ENCODE results near the gene DKK1.

The DKK1 gene

DNA sequence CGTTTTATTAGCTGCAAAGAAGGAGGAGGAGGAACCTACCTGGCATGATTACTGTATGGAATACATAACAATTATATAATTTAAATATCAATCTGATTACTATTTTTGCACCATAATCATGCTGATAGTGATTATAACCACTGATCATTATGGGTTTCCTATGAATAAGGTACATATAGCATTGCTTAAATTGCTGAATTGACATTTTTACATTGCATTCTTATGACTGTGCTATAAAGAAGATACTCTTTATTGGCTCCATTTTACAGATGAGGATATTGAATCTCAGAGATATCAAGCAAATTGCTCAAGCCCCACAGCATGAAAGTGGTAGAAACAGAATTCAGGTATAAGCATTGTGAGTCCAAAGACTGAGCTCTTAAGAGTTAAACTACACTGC is 23.1 kb downstream of the DKK1 start:
- no peaks in the 10 kb centered on the region for H3K27me3 ChIP-seq (ENCODE audit: control insufficient read depth, insufficient read depth, low read length)
- WGBS (ENCODE audit: insufficient coverage, insufficient read length) = no CpG with 5 or more reads among the region's 1 CpG
- H3K36me3 ChIP-seq (ENCODE audit: control insufficient read depth, insufficient read depth, low read length) = no peaks in the 10 kb centered on the region
- no peak overlapping the region for H3K27ac ChIP-seq (ENCODE audit: low read length)
- no peak overlapping the region for H3K4me3 ChIP-seq (ENCODE audit: low read length)
- no peak for DNase-seq (ENCODE audit: low read depth, low spot score)
- no peaks in the 10 kb centered on the region for H3K4me1 ChIP-seq (ENCODE audit: control insufficient read depth, insufficient read depth, low read length)
- H3K9me3 ChIP-seq (ENCODE audit: control insufficient read depth, insufficient read depth, low read length) = no peaks in the 10 kb centered on the region

DNA sequence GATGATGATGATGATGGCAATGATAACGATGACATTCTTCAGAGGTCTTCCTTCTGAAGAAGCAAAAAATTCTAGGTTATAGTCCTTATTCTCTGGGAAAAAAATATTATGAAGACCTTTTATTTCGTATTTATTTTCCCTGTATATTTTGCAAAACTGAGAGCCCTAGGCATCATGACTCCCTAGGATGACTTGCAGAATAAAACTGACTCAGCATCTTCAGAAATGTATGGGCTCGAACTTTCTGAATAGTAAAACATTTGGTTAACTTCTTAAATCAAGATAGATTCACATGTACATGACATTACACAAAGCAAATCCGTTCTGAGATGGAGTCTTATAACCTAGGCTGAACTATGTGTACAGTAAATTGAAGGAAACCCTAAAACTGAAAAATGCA is 29.4 kb downstream of the DKK1 start:
- no peak for DNase-seq (ENCODE audit: low read depth, low spot score)
- H3K27me3 ChIP-seq (ENCODE audit: control insufficient read depth, insufficient read depth, low read length) = no peaks in the 10 kb centered on the region
- no CpG with 5 or more reads among the region's 4 CpGs for WGBS (ENCODE audit: insufficient coverage, insufficient read length)

DNA sequence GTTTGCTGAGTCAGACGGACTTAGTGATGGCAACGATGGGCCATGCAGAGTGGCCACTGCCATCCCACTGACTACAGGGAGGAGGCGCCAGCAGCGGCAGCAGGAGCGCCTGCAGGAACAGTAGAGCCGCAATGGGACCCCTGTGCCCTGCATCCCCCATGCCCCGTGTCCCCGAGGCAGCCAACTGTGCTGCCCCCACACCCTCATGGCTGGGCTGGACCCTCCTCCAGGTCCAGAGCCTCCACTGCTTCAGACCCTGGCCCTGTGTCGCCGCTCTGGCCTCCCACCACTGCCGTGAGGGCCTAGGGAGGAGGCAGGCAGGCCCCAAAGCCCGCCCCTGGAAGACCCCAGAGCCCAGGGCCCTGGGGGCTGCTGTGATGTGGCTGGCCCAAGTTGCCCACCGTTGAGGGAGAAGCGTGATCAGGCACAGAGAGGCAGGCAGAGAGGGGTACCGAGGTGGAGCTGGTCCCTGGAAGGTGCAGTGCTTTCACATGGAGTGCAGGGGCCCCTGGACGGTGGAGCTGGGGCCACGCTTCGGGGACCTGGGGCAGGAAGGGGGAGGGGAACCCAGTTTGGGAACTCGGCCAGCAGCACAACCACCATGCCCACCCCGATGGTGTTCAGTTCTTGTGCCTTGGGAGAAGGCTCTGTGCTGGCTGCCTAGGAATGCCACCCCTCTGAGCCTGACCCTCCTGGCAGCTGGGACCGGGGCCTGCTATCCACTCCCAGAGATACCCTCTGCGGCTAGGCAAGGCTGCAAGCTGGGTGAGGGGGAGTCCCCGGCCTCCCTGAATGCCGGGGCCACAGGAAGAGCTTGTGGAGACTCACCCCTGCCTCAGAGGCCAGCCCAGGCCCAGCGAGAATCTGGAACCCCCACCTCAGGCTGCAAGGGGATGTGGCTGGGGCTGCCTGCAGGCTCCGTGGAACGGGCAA is 32.6 kb downstream of the DKK1 start:
- peaks cover 4% of the 10 kb centered on the region; the same call in 1 of the 2 replicates for H3K36me3 ChIP-seq (ENCODE audit: control insufficient read depth, insufficient read depth, low read length)
- no CpG with 5 or more reads among the region's 27 CpGs for WGBS (ENCODE audit: insufficient coverage, insufficient read length)
- H3K4me3 ChIP-seq (ENCODE audit: low read length) = no peak overlapping the region
- no peaks in the 10 kb centered on the region for H3K27me3 ChIP-seq (ENCODE audit: control insufficient read depth, insufficient read depth, low read length)
- H3K4me1 ChIP-seq (ENCODE audit: control insufficient read depth, insufficient read depth, low read length) = no peaks in the 10 kb centered on the region
- DNase-seq (ENCODE audit: low read depth, low spot score) = no peak
- H3K27ac ChIP-seq (ENCODE audit: low read length) = no peak overlapping the region
- H3K9me3 ChIP-seq (ENCODE audit: control insufficient read depth, insufficient read depth, low read length) = peaks cover 3% of the 10 kb centered on the region; the same call in 1 of the 2 replicates

More for the DNA sequence above, 29.4 kb downstream of the DKK1 start:
- Histone ChIP-seq H3K4me3 (ENCODE audit: low read length) (no peak overlapping the region), H3K36me3 (ENCODE audit: control insufficient read depth, insufficient read depth, low read length) (peaks cover 4% of the 10 kb centered on the region; the same call in 1 of the 2 replicates), H3K4me1 (ENCODE audit: control insufficient read depth, insufficient read depth, low read length) (no peaks in the 10 kb centered on the region), H3K27ac (ENCODE audit: low read length) (no peak overlapping the region), H3K9me3 (ENCODE audit: control insufficient read depth, insufficient read depth, low read length) (peaks cover 3% of the 10 kb centered on the region; the same call in 1 of the 2 replicates)

DNA sequence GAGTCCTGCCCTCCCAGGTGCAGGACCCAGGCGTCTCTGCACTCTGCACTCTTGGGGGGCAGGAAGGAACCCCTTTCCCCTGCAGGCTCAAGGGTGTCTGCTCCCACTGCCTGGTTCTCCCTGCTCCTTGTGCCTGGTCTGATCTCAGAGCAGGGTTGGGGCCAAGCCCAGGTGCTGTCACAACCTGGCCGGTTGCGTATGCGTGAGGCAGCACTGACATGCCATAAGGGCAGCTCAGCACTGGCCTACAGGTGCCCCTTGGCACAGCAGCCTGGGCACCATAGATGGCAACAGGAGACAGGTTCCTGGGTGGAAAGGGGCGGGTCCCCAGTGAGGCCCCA is 33.2 kb downstream of the DKK1 start:
- Histone ChIP-seq H3K27me3 (ENCODE audit: control insufficient read depth, insufficient read depth, low read length) (no peaks in the 10 kb centered on the region), H3K4me1 (ENCODE audit: control insufficient read depth, insufficient read depth, low read length) (no peaks in the 10 kb centered on the region), H3K4me3 (ENCODE audit: low read length) (no peak overlapping the region), H3K9me3 (ENCODE audit: control insufficient read depth, insufficient read depth, low read length) (peaks cover 3% of the 10 kb centered on the region; the same call in 1 of the 2 replicates), H3K36me3 (ENCODE audit: control insufficient read depth, insufficient read depth, low read length) (peaks cover 4% of the 10 kb centered on the region; the same call in 1 of the 2 replicates), H3K27ac (ENCODE audit: low read length) (no peak overlapping the region)
- WGBS (ENCODE audit: insufficient coverage, insufficient read length) = no CpG with 5 or more reads among the region's 5 CpGs
- no peak for DNase-seq (ENCODE audit: low read depth, low spot score)

DNA sequence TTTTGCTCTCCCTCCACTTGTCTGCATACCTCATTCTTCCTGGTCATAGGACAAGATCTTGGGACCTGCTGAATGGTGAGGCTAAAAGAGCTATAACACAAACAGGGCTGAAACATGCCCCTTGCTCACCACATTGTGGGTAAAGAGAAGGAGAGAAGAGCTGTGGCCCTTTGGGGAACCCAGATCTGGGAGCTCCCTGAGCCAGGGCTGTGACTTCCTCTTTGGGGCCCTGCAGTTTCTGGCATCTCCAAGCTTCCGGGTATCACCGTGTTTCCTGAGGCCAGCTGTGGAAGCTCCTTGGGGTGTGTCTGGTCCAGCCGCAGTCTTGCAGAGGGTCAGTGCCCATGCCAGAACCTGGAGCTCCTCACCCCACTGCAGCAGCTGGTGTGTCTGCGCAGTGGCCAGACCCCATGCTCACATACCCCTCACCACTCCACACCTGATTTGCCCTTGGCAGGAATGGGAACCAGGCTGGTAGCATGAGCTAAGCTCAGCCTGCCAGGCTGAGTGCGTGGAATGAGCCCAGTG is 34.0 kb downstream of the DKK1 start:
- Histone ChIP-seq H3K27me3 (ENCODE audit: control insufficient read depth, insufficient read depth, low read length) (no peaks in the 10 kb centered on the region), H3K9me3 (ENCODE audit: control insufficient read depth, insufficient read depth, low read length) (peaks cover 3% of the 10 kb centered on the region; the same call in 1 of the 2 replicates), H3K27ac (ENCODE audit: low read length) (no peak overlapping the region), H3K4me1 (ENCODE audit: control insufficient read depth, insufficient read depth, low read length) (no peaks in the 10 kb centered on the region), H3K36me3 (ENCODE audit: control insufficient read depth, insufficient read depth, low read length) (peaks cover 4% of the 10 kb centered on the region; the same call in 1 of the 2 replicates), H3K4me3 (ENCODE audit: low read length) (no peak overlapping the region)
- WGBS (ENCODE audit: insufficient coverage, insufficient read length) = no CpG with 5 or more reads among the region's 5 CpGs
- DNase-seq (ENCODE audit: low read depth, low spot score) = no peak

DNA sequence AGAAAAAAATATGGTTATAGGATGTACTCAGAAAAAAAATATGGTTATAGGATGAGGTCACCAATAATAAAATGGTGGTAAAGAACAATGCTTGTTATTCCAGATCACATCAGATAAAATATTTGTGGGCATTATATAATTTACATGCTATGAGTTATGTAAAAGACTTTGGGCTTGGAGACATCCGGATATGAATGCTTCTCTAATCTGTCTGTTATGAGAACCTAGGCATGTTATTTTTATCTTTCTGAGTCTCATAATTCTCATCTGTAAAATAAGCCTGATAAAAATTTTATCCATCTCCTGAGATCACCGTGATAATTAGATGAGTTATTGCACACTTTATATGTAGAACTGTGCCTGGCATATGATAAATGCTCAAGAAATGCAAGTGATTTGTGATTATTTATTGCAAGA is 37.8 kb downstream of the DKK1 start:
- no CpG with 5 or more reads among the region's 2 CpGs for WGBS (ENCODE audit: insufficient coverage, insufficient read length)
- Histone ChIP-seq H3K9me3 (ENCODE audit: control insufficient read depth, insufficient read depth, low read length) (peaks cover 3% of the 10 kb centered on the region; the same call in 1 of the 2 replicates), H3K36me3 (ENCODE audit: control insufficient read depth, insufficient read depth, low read length) (peaks cover 4% of the 10 kb centered on the region; the same call in 1 of the 2 replicates), H3K4me1 (ENCODE audit: control insufficient read depth, insufficient read depth, low read length) (no peaks in the 10 kb centered on the region), H3K4me3 (ENCODE audit: low read length) (no peak overlapping the region), H3K27ac (ENCODE audit: low read length) (no peak overlapping the region), H3K27me3 (ENCODE audit: control insufficient read depth, insufficient read depth, low read length) (no peaks in the 10 kb centered on the region)
- DNase-seq (ENCODE audit: low read depth, low spot score) = no peak

DNA sequence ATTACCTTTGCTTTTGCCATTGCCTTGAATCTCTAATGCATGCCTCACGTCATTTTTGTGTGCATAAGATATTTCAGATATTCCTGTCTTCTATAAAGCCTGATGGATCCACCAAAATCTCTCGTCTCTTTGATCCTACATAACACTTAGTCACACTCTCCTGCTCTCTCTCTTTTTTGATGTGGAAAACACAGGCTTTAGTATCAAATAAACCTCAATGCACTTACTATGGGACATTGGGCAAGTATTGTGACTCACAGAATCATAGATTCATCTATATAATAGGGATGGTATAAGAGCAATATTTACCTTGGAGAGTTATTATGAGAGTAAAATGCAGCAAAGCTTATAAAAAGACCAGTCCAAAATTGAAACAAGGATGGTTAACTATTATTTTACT is 39.1 kb downstream of the DKK1 start:
- Histone ChIP-seq H3K27me3 (ENCODE audit: control insufficient read depth, insufficient read depth, low read length) (no peaks in the 10 kb centered on the region), H3K4me1 (ENCODE audit: control insufficient read depth, insufficient read depth, low read length) (no peaks in the 10 kb centered on the region), H3K27ac (ENCODE audit: low read length) (no peak overlapping the region), H3K4me3 (ENCODE audit: low read length) (no peak overlapping the region), H3K36me3 (ENCODE audit: control insufficient read depth, insufficient read depth, low read length) (no peaks in the 10 kb centered on the region), H3K9me3 (ENCODE audit: control insufficient read depth, insufficient read depth, low read length) (no peaks in the 10 kb centered on the region)
- no peak for DNase-seq (ENCODE audit: low read depth, low spot score)
- WGBS (ENCODE audit: insufficient coverage, insufficient read length) = no CpG with 5 or more reads among the region's 2 CpGs

DNA sequence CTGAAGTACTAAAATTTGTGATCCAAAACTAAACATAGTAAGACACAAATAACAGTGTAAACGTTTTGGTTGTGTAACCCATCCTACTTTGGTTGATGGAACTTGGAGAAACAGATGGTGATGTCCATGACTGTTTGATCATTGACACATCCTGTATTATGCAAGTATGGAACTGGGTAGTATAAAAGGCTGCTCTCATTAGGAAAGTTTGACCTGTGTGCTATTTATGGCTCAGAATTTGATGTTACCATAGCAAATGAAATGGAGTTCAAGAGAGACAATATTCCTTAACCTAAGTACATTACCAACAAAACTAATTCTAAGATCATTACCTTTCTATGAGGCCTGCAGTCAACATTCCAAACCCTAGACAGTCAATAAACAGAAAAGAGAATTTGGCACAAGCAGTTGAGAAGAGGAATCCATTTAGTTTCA is 39.9 kb downstream of the DKK1 start:
- H3K4me3 ChIP-seq (ENCODE audit: low read length) = no peak overlapping the region
- H3K27me3 ChIP-seq (ENCODE audit: control insufficient read depth, insufficient read depth, low read length) = no peaks in the 10 kb centered on the region
- H3K9me3 ChIP-seq (ENCODE audit: control insufficient read depth, insufficient read depth, low read length) = no peaks in the 10 kb centered on the region
- H3K36me3 ChIP-seq (ENCODE audit: control insufficient read depth, insufficient read depth, low read length) = no peaks in the 10 kb centered on the region
- no peaks in the 10 kb centered on the region for H3K4me1 ChIP-seq (ENCODE audit: control insufficient read depth, insufficient read depth, low read length)
- DNase-seq (ENCODE audit: low read depth, low spot score) = no peak
- no CpG with 5 or more reads among the region's 1 CpG for WGBS (ENCODE audit: insufficient coverage, insufficient read length)
- no peak overlapping the region for H3K27ac ChIP-seq (ENCODE audit: low read length)

DNA sequence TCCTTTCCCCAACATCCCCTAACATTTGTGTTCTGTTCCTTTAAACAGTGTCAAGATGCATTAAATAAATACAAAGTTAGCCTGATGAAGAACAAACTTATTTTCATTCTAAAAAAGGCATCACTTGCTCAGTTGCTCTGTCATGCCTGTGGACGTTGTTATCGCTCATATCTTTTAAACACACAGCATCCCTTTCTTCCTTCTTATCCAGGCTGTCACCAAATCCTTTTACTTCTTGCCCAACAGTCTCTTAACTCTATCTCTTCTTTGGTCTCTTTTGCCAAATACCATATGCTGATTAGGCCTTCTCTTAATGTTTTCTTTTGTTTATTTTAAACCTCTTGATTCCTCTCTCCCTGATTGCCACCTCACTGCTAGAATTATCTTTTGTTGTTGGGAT is 43.9 kb downstream of the DKK1 start:
- no peak overlapping the region for H3K27ac ChIP-seq (ENCODE audit: low read length)
- no CpG with 5 or more reads among the region's 2 CpGs for WGBS (ENCODE audit: insufficient coverage, insufficient read length)
- DNase-seq (ENCODE audit: low read depth, low spot score) = no peak

DNA sequence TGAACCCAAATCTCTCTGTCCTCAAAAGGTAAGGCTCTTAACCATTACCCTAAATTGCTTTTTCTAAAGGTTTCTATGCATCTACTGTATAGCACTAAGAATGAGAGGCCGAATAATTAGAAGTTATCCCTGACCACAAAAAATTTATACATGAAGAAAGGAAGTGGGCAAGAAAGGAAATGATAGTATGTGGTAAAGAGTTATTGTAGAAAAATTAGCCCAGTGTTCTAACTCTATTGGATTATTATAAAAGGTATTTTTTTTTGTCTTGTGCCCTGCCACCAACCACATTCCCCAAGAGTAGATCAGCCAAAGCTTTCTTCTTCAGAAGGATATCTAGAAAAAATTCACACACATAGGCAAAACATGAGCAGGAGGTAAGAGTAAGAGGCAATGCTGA is 45.4 kb downstream of the DKK1 start:
- no peaks in the 10 kb centered on the region for H3K9me3 ChIP-seq (ENCODE audit: control insufficient read depth, insufficient read depth, low read length)
- no peak overlapping the region for H3K4me3 ChIP-seq (ENCODE audit: low read length)
- WGBS (ENCODE audit: insufficient coverage, insufficient read length) = no CpG with 5 or more reads among the region's 1 CpG
- H3K4me1 ChIP-seq (ENCODE audit: control insufficient read depth, insufficient read depth, low read length) = no peaks in the 10 kb centered on the region
- H3K36me3 ChIP-seq (ENCODE audit: control insufficient read depth, insufficient read depth, low read length) = no peaks in the 10 kb centered on the region
- DNase-seq (ENCODE audit: low read depth, low spot score) = no peak
- no peak overlapping the region for H3K27ac ChIP-seq (ENCODE audit: low read length)
- H3K27me3 ChIP-seq (ENCODE audit: control insufficient read depth, insufficient read depth, low read length) = no peaks in the 10 kb centered on the region

More for the DNA sequence above, 43.9 kb downstream of the DKK1 start:
- Histone ChIP-seq H3K27me3 (ENCODE audit: control insufficient read depth, insufficient read depth, low read length) (no peaks in the 10 kb centered on the region), H3K36me3 (ENCODE audit: control insufficient read depth, insufficient read depth, low read length) (no peaks in the 10 kb centered on the region), H3K9me3 (ENCODE audit: control insufficient read depth, insufficient read depth, low read length) (no peaks in the 10 kb centered on the region), H3K4me3 (ENCODE audit: low read length) (no peak overlapping the region), H3K4me1 (ENCODE audit: control insufficient read depth, insufficient read depth, low read length) (no peaks in the 10 kb centered on the region)
